NOMO-1 treated with DMSO at 0.1 percent for 48 hours (cell line): Measurements from ENCODE around the gene STON2.

ENCODE experiments used
- DNase-seq: peaks from one replicate; lab custom pipeline; 2025; ENCODE audit not compliant: unreplicated experiment; lab: John Stamatoyannopoulos, UW

The STON2 gene

DNA sequence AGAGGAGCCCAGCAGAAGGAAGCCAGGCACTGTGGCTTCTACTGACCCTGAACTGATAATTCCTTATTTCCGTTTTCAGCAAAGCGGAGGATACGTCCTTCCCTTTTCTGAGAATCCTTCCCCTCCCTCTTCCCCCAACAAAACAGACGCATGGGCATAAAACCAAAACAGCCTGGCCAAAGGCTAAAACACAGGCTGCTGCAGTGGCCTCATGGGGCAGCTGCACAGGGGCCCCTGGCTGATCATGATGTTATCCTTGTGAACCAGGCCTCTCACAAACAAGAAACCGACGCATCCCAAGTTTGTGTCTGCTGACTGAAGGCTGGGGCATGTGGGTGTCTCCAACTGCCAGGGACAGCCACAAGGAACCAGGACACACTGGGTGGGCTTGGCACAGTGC lies 23.4 kb upstream of the STON2 start:
- no peak for DNase-seq

DNA sequence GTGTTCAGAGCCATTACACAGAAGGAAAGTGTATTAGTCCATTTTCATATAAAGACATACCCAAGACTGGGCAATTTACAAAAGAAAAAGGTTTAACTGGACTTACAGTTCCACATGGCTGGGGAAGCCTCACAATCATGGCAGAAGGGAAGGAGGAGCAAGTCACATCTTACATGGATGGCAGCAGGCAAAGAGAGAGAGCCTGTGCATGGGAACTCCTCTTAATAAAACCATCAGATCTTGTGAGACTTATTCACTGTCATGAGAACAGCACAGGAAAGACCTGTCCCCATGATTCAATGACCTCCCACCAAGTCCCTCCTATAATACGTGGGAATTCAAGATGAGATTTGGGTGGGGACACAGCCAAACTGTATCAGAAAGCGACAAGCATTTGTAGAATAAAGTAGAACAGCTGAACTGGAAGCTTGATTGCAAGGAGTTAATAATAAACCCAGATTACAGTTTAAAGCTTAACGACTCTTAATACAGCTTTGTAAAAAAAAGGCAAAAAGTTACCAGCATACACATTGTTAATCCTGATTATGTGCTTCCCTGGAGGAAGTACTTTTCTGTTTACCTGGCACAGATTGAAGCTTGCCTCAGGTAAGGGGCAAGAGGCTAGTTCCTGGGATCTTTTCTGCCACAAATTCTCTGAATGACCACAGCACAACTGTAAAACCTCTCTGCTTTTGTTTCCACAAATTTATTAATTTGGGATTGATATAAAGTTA lies 18.1 kb upstream of the STON2 start:
- DNase-seq: no peak

DNA sequence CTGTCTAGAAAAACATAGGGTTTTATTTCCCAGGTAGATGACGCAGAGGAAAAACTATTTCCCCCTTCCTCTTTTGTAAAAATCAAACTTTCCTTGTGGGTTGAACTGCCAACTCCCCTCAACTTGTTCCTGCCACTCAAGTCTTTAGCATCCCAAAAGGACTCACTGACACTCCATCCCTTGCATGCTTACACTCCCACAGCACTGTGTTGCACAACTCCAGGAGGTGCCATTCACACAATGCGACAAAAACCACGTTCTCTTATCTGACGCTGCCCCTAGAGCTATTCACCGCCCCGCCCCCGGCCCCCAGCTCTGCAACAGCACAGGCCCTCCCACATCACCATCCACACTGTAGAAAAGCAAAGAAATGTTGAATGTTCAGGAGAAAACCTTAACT lies 16.9 kb upstream of the STON2 start:
- DNase-seq: no peak

DNA sequence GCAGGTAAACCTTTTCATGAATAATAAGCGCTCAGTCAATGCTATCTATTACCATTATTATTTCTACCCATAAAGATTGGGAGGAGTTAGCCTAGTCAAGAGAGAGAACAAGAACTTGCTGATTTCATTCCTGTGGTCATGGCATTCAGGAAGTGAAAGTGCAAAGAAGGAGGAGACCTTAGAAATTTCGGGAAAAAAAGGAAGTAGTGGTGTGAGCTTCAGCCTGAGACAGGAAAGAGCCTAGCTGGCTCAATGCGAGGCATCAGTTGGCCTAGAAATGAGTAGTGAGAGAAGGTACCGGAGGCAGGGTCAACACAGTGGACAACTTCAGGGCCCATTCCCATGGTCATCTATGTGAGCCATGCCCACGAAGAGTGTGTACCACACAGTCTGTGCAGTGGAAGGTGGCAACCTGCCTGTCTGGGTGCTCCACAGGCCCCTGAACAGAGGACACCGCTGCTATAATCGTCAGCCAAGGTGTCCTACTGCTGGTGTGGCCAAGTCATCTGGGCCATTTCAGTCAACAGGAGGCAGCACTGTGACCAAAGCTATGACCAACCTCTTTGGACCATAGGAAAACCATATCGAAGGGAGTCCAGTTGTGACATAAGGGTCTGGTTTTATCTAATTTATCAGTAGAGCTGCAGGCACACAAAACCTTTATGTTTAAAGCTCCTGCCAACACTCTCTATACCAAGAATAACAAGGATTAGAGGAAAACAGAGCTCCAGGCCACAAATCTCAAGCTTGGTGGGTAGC lies 16.2 kb upstream of the STON2 start:
- DNase-seq: peak; percentile 97

DNA sequence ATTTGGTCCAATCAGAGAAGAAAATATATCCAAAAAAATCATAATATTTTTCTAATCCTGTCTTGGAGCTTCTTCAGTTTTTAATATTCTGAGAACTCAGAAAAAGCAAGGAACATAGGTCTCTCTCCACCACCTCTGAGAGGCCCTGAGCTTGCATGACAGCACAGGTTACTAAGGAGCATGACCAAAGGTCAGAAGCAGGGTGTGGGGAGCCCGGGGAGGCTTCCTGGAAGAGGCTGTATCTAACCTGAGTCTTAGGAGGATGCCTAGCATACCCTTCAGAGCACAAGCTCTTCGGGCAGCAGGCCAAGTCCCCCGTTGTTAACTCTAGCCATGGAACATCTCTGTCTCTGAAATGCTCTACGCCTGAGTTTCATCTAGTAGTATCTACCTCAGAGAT lies 15.7 kb upstream of the STON2 start:
- DNase-seq: no peak

DNA sequence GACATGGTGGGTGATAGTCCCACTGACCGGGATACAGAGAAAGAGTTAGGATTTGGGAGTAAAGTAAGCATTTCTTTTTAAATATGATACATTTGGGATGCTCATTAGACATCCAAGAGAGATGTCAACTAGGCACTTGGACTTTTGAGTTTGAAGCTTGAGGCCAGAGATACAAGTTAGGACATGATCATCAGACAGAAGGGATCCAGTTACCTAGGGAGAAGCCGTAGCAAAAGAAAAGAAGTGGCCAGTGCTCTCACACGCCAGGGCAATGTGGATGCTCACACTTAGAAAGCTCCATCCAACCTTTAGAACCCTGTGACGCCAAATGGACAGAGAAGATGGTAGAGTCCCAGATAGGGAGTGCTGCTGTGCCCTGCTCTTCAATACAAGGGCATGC lies 14.0 kb upstream of the STON2 start:
- DNase-seq: no peak

DNA sequence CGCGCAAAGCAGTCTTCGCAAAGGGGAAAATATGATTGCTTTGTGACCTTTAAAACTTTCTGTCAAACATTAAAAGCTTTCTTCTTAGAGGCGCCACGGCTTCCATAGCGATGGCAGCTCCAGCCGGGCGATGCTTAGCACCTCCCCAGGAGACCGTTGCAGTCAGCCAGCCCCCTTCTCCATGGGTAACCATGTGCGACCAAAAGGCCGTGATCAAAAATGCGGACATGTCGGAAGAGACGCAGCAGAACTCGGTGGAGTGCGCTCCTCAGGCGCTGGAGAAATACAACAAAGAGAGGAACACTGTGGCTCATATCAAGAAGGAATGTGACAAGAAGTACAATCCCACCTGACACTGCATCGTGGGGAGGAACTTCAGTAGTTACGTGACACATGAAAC lies 12.7 kb upstream of the STON2 start:
- no peak for DNase-seq

DNA sequence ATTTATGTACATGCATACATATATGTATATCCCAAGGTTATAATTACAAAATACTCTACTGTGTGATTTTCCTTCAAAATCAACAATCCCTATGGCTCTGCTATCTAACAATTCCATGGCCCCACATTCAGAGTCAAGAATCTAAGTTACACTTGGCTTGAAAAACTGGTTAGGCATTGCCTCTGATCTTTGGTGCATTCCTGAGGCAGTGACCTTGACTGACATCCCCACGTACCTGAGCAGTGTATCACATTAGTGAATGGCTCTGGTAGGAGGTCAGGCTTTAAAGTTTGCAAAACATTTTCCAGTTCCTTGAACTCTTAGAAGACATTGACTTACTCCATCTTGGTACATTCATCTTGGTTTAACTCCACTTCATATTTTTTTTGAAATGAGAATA lies 8.5 kb upstream of the STON2 start:
- DNase-seq: no peak

DNA sequence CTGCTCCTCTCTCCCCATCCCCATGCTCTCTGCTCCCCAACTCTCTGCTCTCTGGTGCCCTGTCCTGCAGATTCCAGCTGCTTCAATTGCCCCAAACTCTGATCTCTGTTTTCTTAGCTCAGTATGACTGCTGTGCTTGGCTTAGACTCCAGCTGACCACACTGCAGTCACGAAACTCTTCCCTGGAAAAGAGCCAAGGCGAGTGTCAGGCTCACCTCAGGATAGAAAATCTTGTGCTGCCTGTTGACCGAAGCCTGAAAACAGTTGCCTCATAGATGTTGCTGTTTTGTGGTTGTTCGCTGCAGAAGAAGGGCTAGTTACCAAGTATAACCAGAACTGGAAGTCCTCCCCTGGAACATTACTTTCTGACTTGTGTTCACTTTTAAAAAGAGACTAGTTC lies 6.7 kb upstream of the STON2 start:
- DNase-seq: no peak

DNA sequence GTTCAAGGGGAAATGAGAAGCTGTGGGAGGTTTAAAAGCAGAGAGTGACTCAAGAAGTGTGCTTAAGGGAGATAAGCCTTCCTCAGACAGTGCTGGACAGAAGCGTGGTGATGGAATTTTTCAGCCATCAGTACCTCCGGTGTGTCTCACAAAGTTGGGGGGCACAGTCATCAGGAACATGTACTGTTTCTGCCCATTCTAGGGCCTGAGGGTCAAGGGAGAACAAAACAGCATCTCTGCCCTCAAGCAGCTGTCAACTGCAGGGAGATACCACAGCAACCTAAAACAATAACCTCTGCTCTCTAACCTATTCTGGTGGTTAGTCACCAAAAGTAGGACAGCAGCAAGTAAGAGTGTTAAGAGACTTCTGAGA lies 2.0 kb upstream of the STON2 start:
- DNase-seq: peak; percentile 33

DNA sequence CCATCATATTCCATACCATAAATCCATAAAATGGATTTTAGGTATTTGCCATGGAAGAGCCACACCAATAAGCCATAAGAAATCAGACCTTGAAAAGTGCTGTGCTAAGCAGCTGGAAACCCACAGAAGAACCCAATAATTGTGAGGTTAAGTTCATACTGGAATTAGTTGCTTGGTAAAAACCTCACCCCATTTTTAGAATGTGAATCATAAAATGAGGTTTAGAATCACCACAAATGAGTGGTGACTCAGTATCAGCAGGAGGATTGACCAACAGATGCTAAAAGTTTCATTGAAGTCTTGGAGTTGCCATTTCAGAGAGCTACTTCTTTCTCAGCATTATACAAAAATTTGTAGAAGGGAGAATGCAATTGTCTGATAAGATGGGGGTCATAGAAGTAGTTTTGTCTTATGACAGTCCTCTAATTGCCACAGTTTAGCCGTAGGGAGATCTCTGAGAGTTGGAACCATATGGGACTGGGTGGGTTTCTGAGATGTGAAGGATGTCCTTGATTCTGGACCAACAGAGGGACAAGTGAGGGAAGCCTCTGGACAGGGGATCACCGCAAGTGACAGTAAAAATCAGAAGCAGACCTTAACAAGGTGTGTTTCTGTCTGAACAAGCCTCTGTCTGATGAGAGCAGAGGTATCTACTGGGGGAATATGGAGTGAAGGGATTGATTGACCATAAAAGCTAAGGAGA lies 1.4 kb upstream of the STON2 start:
- peak; percentile 96 for DNase-seq

DNA sequence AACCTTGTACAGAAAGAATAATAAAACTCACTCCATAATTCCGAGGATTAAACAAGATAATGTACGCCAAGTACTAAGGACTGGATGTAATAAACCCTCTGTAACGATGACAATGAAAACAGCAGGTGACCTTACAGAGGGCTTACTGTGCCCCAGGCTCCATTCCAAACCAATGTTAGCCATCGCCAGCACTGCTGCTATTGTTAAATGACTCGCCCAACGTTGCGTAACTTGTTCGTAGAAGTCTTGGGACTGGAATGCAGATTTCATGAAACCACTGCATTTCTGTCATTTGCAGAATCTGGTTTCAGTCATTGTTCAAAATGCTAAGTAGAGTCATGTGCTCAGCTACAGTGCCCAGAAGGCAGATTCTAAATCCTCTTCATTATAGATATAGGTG lies 728 bp upstream of the STON2 start:
- peak; percentile 65 for DNase-seq

DNA sequence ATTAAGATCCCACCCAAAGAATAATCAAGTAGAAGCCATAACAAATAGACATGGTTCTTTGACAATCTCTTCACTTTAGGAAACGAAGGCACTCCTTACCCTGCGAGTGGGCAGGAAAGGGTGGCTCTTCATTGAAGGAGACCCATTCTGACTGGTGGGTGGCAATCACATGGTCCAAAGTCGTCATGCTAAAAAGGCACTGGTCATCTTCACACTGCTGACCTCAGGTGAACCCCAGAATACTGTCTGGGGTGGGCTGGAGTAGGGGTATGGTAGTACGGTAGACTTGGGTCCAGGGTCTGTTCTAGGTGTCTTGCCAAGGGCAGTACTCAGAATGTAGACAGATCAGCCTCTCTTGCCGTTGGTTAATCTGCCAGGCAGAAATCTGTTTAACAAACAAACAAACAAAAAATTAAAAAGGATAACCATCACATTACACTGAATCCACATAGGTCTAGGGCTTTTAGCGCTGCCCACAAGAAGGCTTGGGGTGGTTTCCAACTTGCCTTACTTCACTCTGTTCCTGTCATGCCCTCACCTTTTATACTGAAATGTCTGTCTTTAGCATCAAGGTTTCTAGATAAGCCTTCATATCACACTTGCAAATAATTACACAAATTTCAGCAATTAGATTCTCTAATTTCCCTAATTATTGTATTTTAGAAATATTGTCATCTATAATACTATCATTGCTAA lies 1.8 kb downstream of the STON2 start:
- DNase-seq: no peak

DNA sequence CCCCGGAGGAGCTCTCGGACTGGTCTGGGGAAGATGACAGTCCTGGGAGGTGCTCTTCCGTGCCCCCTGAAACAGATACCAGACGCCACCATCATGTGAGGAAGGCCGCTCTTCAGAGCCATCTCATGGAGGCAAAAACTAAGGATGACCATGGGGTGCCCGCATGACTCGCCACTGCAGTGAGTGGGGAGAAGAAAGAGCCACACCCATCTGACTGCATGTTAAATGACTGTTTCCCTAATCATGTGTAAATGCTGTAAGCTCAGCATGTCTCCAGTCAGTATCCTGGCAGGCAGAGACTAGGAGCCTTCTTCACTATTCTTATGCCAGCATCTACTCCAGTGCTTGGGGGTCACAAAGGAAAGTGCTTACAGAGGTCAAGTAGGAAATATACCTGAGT lies 4.0 kb downstream of the STON2 start:
- no peak for DNase-seq

DNA sequence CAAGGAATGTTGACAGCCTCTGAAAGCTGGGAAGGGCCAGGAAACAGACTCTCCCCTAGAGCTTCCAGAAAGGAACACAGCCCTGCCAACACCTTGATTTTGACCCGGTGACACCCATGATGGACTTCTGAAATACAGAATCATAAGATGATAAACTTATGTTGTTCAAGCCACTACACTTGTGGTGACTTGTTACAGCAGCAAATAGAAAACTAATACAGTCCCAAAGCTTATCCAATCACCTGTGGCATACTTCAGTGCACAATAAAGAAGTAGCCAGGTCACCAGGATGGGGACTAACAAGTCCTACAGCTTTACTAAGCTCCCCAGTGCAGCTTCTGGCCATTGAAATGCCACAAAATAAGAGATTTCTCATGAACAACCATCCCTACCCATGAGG lies 5.4 kb downstream of the STON2 start:
- no peak for DNase-seq

DNA sequence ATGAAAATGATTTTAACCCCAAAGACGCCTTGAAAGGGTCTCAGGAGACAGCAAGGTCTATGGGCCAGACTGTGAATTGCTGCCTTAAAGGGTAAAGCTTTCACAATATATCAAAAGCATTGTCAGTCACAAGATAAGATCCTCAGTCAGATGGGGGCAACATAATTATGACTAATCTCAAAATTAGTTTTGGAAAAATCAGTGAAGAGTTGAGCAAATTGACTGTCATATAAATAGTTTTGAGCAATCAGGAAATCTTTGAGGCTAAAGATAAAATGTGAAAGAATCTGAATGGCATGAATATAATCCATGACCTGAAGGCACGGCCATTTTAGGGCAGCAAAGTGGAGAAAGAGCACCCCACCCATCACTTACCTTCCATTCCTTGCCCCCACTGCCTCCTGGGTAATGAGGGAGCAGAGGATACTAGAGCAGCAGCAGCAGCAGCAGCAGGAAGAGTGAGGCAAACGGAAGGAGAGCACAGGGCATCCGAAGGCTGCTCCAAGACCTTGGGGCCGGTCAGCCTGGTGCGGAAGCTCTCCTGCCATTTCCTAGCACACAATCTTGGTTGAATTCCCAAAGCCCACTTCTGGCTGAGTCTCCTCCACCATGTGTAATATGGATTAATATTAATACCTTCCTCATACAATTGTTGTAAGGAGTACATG lies 7.0 kb downstream of the STON2 start:
- no peak for DNase-seq

DNA sequence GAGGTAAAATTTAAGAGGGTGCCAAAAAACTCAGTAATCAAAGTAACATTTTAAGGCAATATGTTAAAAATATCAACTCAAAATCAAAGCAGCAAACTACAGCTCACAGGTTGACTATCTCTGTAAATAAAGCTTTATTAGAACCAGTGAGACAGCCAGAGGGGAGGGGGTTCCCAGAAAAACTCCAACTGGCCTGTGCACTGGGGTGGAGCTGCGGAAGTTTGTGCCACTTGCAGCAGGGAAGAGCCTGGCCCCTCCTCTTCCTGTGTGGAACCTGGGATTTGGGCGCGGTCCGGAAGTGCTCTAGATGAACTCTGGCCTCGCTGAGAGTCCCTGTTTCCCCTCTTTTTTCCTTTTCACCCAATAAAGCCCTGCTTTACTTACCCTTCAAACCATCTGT lies 8.1 kb downstream of the STON2 start:
- DNase-seq: no peak

DNA sequence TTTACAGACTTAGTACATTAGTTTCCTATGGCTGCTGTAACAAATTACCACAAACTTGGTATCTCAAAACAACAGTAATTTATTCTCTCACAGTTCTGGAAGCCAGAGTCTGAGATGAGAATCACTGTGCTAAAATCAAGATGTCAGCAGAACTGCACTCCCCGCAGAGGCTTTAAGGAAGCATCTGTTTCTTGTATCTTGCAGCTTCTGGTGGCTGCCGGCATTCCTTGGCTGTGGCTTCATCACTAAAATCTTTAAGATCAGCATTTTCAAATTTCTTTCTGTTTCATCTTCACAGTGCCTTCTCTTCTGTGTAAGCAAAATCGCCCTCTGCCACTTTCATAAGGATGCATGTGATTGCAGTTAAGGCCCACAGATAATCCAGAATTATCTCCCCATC lies 9.4 kb downstream of the STON2 start:
- no peak for DNase-seq

DNA sequence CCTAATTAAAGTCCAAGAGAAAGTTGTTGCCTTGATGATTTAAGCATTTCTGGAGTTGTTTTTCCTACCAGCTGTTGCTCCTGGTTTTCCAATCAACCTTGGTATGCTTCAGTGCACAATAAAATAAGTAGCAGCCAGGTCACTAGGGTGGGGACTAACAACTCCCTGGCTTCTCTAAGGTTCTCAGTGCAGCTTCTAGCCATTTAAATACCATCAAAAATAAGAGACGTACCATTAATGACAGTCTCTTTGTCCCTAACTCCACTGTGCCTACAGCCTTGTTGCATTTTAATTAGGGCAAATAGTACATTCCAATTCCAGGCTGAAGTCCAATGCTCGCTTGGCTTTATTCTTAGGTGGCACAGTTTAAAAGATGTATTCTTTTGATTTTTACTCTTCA lies 11.8 kb downstream of the STON2 start:
- DNase-seq: no peak

DNA sequence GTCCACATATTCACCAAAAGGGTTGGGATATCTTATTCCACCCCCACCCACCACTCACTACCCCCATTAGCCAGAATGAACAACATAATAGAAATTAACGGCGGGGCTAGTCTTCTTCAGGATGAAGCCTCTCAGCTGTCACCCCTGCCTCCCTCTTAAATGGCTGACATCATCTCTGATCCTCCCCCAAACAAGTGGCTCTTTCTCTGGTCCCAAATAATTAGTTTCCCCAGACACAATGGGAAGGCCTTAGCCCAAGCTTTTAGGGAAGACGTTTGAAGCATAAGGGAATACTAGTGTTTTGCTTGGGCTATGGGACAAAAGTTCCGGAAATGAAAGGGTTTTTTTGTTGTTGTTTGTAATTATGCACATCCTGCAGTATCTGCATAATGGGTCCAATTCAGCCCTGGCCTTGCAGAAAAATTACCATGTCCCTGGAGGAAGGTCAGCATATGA lies 13.8 kb downstream of the STON2 start:
- no peak for DNase-seq

DNA sequence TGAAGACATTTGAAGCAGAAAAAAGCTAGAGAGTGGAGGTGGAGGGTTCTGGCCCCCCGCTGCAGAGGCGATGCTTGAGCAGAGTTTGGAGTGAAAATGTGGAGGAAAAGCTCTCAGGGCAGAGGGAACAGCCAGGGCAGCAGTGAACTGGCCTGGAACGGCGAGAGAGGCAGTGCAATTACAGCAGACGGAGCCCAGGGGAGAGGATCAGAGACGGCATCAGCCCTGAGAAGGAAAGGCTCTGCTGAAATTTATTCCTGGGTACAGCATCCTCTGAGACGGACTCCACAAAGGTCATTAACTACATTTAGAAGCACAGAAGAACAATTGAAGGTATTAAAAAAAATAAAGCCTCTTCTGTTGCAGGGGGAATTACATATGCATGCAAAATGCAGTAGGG lies 14.2 kb downstream of the STON2 start:
- no peak for DNase-seq
